SH-SY5Y (cell line): ENCODE data around the gene EWSR1.

Experiments used
- GATA2 ChIP-seq: IDR thresholded peaks from 2 replicates; pipeline ENCODE4 v1.6.1; 2011; ENCODE audit warnings: mild to moderate bottlenecking, low read depth, low read length
- GATA3 ChIP-seq: IDR thresholded peaks from 2 replicates; pipeline ENCODE4 v1.6.1; 2011; ENCODE audit warnings: low read depth, mild to moderate bottlenecking, low read length, moderate library complexity

- TF ChIP-seq GATA2, result no peak
- TF ChIP-seq GATA3, result no peak
Observed at GRCh38 chr22:29275819-29276565, 7.9 kb downstream of the EWSR1 start.
